Immature natural killer cell (primary cell): Measurements from ENCODE around the gene CELF5. TPM values are rescaled to one million over a fixed set of nuclear protein-coding genes. Genes with fewer than 3 reads are reported as not detected.
A peak's percentile ranks its signal among the peaks of the same experiment; 100 is the strongest.

Experiments
- DNase-seq, 3 donors: peaks; one replicate each; pipeline ENCODE4 v3.0.0; 2022; ENCODE audit warnings: mixed read lengths in 1 of 3
- H3K27ac Mint-ChIP-seq, 6 donors: one replicate each; pipeline ENCODE4 v1.8.0; 2020; ENCODE audit warnings: mixed read lengths in 6 of 6, mild to moderate bottlenecking in 5 of 6, inconsistent platforms in 4 of 6, moderate library complexity in 3 of 6
- H3K27me3 Mint-ChIP-seq, 3 donors: one replicate each; pipeline ENCODE4 v1.8.0; 2020 to 2021; ENCODE audit warnings: low read depth in 3 of 3, mild to moderate bottlenecking in 3 of 3, mixed read lengths in 3 of 3, moderate library complexity in 3 of 3, inconsistent platforms in 1 of 3
- H3K36me3 Mint-ChIP-seq, 3 donors: one replicate each; pipeline ENCODE4 v1.8.0; 2020; ENCODE audit warnings: mixed read lengths in 3 of 3, inconsistent platforms in 2 of 3, mild to moderate bottlenecking in 2 of 3
- H3K4me1 Mint-ChIP-seq, 2 donors: one replicate each; pipeline ENCODE4 v1.8.0; 2020; ENCODE audit warnings: inconsistent platforms in 2 of 2, mild to moderate bottlenecking in 2 of 2, mixed read lengths in 2 of 2, moderate library complexity in 1 of 2
- H3K4me3 Mint-ChIP-seq, 5 donors: one replicate each; pipeline ENCODE4 v1.8.0; 2020; ENCODE audit warnings: mild to moderate bottlenecking in 5 of 5, mixed read lengths in 5 of 5, inconsistent platforms in 3 of 5, moderate library complexity in 3 of 5
- H3K9me3 Mint-ChIP-seq, 6 donors: one replicate each; pipeline ENCODE4 v1.8.0; 2020; ENCODE audit warnings: mild to moderate bottlenecking in 6 of 6, mixed read lengths in 6 of 6, inconsistent platforms in 4 of 6, moderate library complexity in 3 of 6
- polyA plus RNA-seq, 3 donors: library from polyadenylated mRNA; unstranded; fragments of 300-500 nt; fragmentation: Illumina TruSeq; gene quantifications; one replicate each; pipeline ENCODE4 v1.2.3, GENCODE V29; 2021

The CELF5 gene
- polyA plus RNA-seq, 3 donors from 2014 or later = not detected

- Mint-ChIP-seq H3K36me3 (no peaks in the 10 kb centered on the region), H3K4me3 (no peak overlapping the region), H3K4me1 (no peaks in the 10 kb centered on the region), H3K27ac (no peak overlapping the region), H3K27me3 (peaks cover 3 to 7% (median 5%) of the 10 kb centered on the region in 3 donors), H3K9me3 (peaks cover 0 to 6% (median 2%) of the 10 kb centered on the region in 6 donors)
- DNase-seq = no peak
Measured at GRCh38 chr19:3251229-3251628, 26.8 kb downstream of the CELF5 start.

GRCh38 chr19:3252650-3253049 is 28.2 kb downstream of the CELF5 start:
- Mint-ChIP-seq H3K27me3 (peaks cover 3 to 6% (median 5%) of the 10 kb centered on the region in 3 donors), H3K4me3 (no peak overlapping the region), H3K4me1 (no peaks in the 10 kb centered on the region), H3K36me3 (no peaks in the 10 kb centered on the region), H3K27ac (no peak overlapping the region), H3K9me3 (peaks cover 0 to 6% (median 2%) of the 10 kb centered on the region in 6 donors)
- DNase-seq = no peak

DNA sequence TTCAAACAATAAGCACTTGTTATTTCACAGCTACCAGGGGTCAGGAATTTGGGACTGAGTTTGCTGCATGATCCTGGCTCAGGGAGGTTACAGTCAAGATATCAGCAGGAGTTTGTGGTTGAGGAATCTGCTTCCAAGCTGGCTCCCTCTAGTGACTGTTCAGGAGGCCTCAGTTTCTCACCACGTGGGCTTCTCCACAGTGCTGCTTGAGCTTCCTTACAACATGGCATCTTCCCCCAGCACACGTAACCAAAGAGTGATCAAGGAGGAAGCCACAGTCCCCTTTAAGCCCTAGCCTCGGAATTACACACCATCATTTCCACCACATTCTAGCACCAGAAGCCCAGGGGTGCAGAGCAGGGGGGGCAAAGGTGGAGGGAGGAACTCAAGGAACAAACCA is 28.8 kb downstream of the CELF5 start:
- H3K27ac Mint-ChIP-seq = no peak overlapping the region
- no peak for DNase-seq
- no peak overlapping the region for H3K4me3 Mint-ChIP-seq
- no peaks in the 10 kb centered on the region for H3K36me3 Mint-ChIP-seq
- H3K9me3 Mint-ChIP-seq = peaks cover 0 to 6% (median 2%) of the 10 kb centered on the region in 6 donors
- H3K27me3 Mint-ChIP-seq = peaks cover 3 to 5% (median 4%) of the 10 kb centered on the region in 3 donors
- H3K4me1 Mint-ChIP-seq = no peaks in the 10 kb centered on the region

- Mint-ChIP-seq H3K4me1 (no peaks in the 10 kb centered on the region), H3K27ac (no peak overlapping the region), H3K4me3 (no peak overlapping the region), H3K9me3 (peaks cover 0 to 6% (median 2%) of the 10 kb centered on the region in 6 donors), H3K36me3 (no peaks in the 10 kb centered on the region), H3K27me3 (peaks cover 3 to 8% (median 5%) of the 10 kb centered on the region in 3 donors)
- no peak for DNase-seq
Measured at GRCh38 chr19:3254520-3254919, 30.1 kb downstream of the CELF5 start.

GRCh38 chr19:3257071-3257470 is 32.6 kb downstream of the CELF5 start:
- Mint-ChIP-seq H3K9me3 (peaks cover 0 to 6% (median 2%) of the 10 kb centered on the region in 6 donors), H3K4me1 (no peaks in the 10 kb centered on the region), H3K27me3 (peaks cover 3 to 7% (median 5%) of the 10 kb centered on the region in 3 donors), H3K27ac (no peak overlapping the region), H3K4me3 (no peak overlapping the region), H3K36me3 (no peaks in the 10 kb centered on the region)
- DNase-seq = no peak

DNA sequence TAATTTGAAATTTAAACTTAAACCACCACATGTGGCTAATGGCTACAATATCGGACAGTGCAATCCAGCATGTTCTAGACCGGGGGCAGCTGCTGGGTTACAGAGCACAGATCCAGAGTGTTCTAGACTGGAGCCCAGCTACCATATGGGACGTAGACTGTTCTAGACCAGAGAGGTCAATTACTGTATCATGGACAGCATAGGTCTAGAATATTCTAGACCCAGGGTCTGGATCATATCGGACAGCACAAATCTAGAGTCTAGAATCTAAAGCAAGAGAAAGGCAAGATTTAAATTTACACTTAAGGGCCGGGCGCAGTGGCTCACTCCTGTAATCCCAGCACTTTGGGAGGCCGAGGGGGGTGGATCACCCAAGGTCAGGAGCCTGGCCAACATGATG is 37.9 kb downstream of the CELF5 start:
- no peaks in the 10 kb centered on the region for H3K4me1 Mint-ChIP-seq
- no peak for DNase-seq
- no peak overlapping the region for H3K27ac Mint-ChIP-seq
- H3K27me3 Mint-ChIP-seq = peaks cover 1 to 9% (median 6%) of the 10 kb centered on the region in 3 donors
- H3K9me3 Mint-ChIP-seq = no peaks in the 10 kb centered on the region
- H3K4me3 Mint-ChIP-seq = no peak overlapping the region
- H3K36me3 Mint-ChIP-seq = no peaks in the 10 kb centered on the region

DNA sequence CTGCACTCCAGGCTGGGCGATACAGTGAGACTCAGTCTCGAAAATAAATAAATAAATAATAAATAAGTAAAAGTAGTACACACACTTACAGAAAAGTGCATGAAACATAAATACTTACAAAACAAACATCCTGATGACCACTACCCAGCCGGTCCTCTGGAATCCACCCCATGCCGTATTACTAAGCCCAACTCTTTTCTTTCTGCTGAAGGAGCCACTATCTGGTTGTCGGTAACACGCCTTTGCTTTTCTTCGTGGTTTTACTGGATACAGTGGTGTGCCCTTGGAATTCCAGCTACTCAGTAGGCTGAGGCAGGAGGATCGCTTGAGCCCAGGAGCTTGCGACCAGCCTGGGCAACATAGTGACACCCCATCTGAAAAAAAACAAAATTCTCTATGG is 39.4 kb downstream of the CELF5 start:
- H3K27me3 Mint-ChIP-seq = peaks cover 3 to 12% (median 6%) of the 10 kb centered on the region in 3 donors
- H3K9me3 Mint-ChIP-seq = no peaks in the 10 kb centered on the region
- no peak overlapping the region for H3K4me3 Mint-ChIP-seq
- H3K27ac Mint-ChIP-seq = no peak overlapping the region
- no peaks in the 10 kb centered on the region for H3K36me3 Mint-ChIP-seq
- H3K4me1 Mint-ChIP-seq = no peaks in the 10 kb centered on the region
- DNase-seq = no peak

DNA sequence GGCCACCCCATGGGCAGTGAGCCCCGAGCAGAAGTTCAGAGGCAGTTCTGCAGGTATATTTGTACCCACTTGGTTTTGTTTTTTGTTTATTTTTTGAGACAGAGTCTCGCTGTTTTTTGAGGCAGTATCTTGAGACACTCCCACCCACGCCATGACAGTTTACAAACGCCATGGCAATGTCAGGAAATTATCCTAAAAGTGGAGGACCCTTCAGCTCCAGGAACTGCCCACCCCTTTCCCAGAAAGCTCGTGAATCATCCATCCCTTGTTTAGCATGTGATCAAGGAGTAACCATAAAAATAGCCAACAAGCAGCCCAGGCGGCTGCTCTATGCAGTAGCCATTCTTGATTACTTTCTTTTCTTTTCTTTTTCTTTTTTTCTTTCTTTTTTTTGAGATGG is 41.0 kb downstream of the CELF5 start:
- Mint-ChIP-seq H3K4me1 (no peaks in the 10 kb centered on the region), H3K36me3 (no peaks in the 10 kb centered on the region), H3K27me3 (peaks cover 5 to 10% (median 5%) of the 10 kb centered on the region in 3 donors), H3K4me3 (no peak overlapping the region), H3K27ac (no peak overlapping the region), H3K9me3 (no peaks in the 10 kb centered on the region)
- no peak for DNase-seq

DNA sequence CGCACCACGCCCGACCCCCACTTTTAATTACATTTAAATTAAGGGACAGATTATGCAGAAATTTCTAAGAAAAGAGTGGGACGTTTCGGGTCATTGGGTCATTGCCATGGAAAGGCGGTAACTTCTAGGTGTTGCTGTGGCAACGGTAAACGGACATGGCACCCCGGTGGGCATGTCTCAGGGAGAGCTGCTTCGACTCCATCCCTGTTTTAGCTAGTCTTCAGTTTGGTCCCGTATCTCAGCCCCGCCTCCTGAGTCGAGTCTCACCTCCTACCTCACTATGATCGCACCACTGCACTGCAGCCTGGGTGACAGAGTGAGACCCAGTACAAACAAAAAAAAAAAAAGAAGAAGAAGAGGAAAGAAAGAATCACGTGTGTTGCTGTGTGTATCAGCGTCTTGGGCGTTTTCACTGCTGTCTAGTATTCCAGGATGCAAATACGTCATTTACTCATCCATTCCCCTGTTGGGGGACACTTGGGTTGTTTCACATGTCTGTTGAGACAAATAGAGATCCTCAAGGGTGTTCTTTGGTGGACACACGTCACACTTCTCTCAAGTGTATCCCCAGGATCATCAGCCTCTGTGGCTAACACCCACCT is 41.7 kb downstream of the CELF5 start:
- no peaks in the 10 kb centered on the region for H3K36me3 Mint-ChIP-seq
- no peak for DNase-seq
- peaks cover 5 to 8% (median 6%) of the 10 kb centered on the region in 3 donors for H3K27me3 Mint-ChIP-seq
- no peaks in the 10 kb centered on the region for H3K4me1 Mint-ChIP-seq
- no peak overlapping the region for H3K4me3 Mint-ChIP-seq
- no peaks in the 10 kb centered on the region for H3K9me3 Mint-ChIP-seq
- no peak overlapping the region for H3K27ac Mint-ChIP-seq

DNA sequence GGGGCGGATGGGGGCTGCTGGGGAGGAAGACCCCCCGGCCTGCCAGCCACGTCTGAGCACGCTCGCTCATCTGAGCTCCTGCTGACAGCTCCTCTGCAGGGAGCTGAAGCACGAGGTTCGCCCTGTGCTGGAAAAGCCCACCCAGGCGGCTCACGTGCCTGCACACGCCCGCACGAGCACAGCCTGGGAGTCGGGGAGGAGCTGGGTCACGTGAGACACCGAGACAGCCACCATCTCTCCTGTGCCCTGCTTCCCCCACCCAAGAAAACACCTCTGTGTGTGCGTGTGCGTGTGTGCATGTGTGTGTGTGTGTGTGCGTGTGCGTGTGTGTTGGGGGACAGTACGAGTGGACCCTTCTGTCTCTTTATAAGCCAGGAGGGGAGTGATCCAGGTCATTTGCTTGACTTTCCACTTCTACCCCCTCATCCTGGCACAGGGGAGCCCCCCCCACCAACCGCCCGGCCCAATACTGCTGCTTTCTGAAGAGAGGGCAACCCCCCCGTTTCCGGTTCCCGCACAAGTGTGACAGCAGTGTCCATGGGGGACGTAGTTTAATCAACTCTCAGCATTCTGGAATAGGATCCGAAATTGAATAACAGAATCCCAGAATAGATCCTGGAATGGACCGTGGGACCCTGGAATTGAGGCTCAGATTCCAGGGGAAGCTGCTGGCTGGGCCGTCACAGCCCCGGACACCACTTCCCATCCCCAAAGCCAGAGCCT is 42.5 kb downstream of the CELF5 start:
- H3K27me3 Mint-ChIP-seq = peaks cover 9 to 16% (median 13%) of the 10 kb centered on the region in 3 donors
- no peak overlapping the region for H3K4me3 Mint-ChIP-seq
- no peak for DNase-seq
- H3K36me3 Mint-ChIP-seq = no peaks in the 10 kb centered on the region
- H3K4me1 Mint-ChIP-seq = no peaks in the 10 kb centered on the region
- no peak overlapping the region for H3K27ac Mint-ChIP-seq
- H3K9me3 Mint-ChIP-seq = no peaks in the 10 kb centered on the region

- H3K4me3 Mint-ChIP-seq = no peak overlapping the region
- H3K27ac Mint-ChIP-seq = no peak overlapping the region
- peaks cover 9 to 17% (median 14%) of the 10 kb centered on the region in 3 donors for H3K27me3 Mint-ChIP-seq
- no peak for DNase-seq
- H3K9me3 Mint-ChIP-seq = no peaks in the 10 kb centered on the region
- H3K4me1 Mint-ChIP-seq = no peaks in the 10 kb centered on the region
- H3K36me3 Mint-ChIP-seq = no peaks in the 10 kb centered on the region
Measured at GRCh38 chr19:3268326-3268725, 43.9 kb downstream of the CELF5 start.

GRCh38 chr19:3268763-3269162 is 44.3 kb downstream of the CELF5 start:
- no peak for DNase-seq

DNA sequence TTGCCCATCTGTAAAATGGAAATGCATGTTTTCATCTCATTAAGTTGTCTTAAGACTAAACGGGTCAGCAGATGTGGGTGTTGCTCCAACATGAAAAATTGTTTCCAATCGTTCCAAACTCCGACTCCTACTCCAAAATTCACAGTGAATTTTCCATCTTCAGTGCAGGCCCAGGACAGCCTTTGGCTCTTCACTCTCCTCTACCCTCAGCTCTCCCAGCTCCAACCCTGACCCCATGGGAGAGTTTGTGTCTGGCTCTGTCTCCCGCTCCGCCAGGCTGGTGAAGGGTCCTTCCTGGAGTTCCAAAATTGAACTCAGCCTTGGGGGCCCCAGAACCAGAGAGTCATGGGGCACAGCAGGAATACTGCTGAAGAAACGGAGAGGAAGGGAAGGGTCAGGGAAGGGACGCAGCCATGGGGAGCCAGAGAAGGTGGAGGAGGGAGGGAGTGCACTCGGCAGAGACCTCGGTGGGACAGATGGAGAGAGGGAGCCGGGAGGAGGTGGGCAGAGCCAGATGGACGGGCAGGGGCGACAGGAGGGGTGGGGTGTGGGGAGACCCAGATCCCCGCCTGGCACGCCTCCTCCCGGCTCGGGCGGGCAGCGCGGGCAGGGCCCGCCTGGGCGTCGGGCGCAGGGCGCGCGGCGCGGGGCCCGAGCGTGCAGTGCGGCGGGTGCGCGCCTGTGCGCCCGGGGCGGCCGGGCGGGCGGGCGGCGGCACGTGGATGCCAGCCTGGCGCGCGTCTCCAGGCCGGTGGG is 45.6 kb downstream of the CELF5 start:
- peaks cover 5 to 6% of the 10 kb centered on the region in 2 donors for H3K4me1 Mint-ChIP-seq
- H3K36me3 Mint-ChIP-seq = no peaks in the 10 kb centered on the region
- no peaks in the 10 kb centered on the region for H3K9me3 Mint-ChIP-seq
- H3K4me3 Mint-ChIP-seq = no peak overlapping the region
- DNase-seq = no peak
- H3K27ac Mint-ChIP-seq = no peak overlapping the region
- H3K27me3 Mint-ChIP-seq = peaks cover 10 to 18% (median 17%) of the 10 kb centered on the region in 3 donors

More at GRCh38 chr19:3268763-3269162, 44.3 kb downstream of the CELF5 start:
- Mint-ChIP-seq H3K4me1 (no peaks in the 10 kb centered on the region), H3K27ac (no peak overlapping the region), H3K27me3 (peaks cover 9 to 17% (median 16%) of the 10 kb centered on the region in 3 donors), H3K4me3 (no peak overlapping the region), H3K9me3 (no peaks in the 10 kb centered on the region), H3K36me3 (no peaks in the 10 kb centered on the region)

DNA sequence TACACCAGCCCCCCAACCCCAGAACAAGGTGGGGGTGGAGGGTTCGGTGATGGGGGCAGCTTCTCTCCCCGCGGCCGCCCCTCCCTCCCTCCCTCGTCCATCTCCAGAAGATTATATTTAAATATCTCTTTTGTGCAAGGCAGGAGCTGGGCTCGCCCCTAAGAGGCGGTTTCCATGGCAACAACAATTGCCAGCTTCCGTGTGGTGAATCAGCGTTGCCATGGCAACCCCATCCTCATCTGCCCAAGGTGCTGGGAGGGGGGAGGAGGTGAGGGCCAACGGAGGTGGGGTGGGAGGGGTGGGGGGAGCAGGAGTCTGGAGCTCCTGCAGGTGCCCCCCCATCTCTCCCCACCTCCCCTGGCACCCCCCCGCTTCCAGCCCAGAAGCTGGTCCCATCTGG is 46.4 kb downstream of the CELF5 start:
- Mint-ChIP-seq H3K9me3 (no peaks in the 10 kb centered on the region), H3K4me3 (no peak overlapping the region), H3K27me3 (peaks cover 13 to 19% (median 18%) of the 10 kb centered on the region in 3 donors), H3K36me3 (no peaks in the 10 kb centered on the region), H3K27ac (no peak overlapping the region), H3K4me1 (peaks cover 8 to 10% of the 10 kb centered on the region in 2 donors)
- DNase-seq = peak in 1 of 3 donors; percentile 12
